HL-60 (cell line): ENCODE results near the gene RHEBL1.

Source experiments
- DNase-seq, 2 experiments: peaks; one replicate each; pipeline ENCODE4 v3.0.0-alpha.2; 2010 to 2020; ENCODE audit warnings: low read depth in 1 of 2, low spot score in 1 of 2
- H3K27ac ChIP-seq: fragments of 250-450 bp; sonication (Bioruptor Pico); replicated peaks from 2 replicates; pipeline ENCODE4 v1.5.1; 2020; ENCODE audit warnings: mild to moderate bottlenecking, moderate library complexity
- H3K27me3 ChIP-seq: fragments of 250-450 bp; sonication (Bioruptor Pico); 2 replicates; pipeline ENCODE4 v1.5.1; 2021; ENCODE audit warnings: mild to moderate bottlenecking, moderate library complexity; ENCODE audit not compliant: insufficient read depth, poor library complexity, severe bottlenecking
- H3K4me3 ChIP-seq: replicated peaks from 2 replicates; pipeline ENCODE4 v1.5.1; 2011; ENCODE audit warnings: mild to moderate bottlenecking, control low read depth, low read length; ENCODE audit not compliant: insufficient read depth
- CTCF ChIP-seq: IDR thresholded peaks from one replicate; pipeline ENCODE4 v1.5.1; 2011; ENCODE audit warnings: low read length, control low read depth, inconsistent platforms; ENCODE audit not compliant: insufficient read depth
- GABPA ChIP-seq: IDR thresholded peaks from 2 replicates; pipeline ENCODE4 v1.6.1; 2012; ENCODE audit warnings: low read depth
- POLR2AphosphoS5 ChIP-seq: IDR thresholded peaks from 2 replicates; pipeline ENCODE4 v1.6.1; 2012; ENCODE audit warnings: low read depth
- REST ChIP-seq: IDR thresholded peaks from 2 replicates; pipeline ENCODE4 v1.6.1; 2012; ENCODE audit warnings: low read depth; ENCODE audit not compliant: insufficient replicate concordance
- SPI1 ChIP-seq: IDR thresholded peaks from 2 replicates; pipeline ENCODE4 v1.6.1; 2012; ENCODE audit warnings: low read depth, mild to moderate bottlenecking, borderline replicate concordance
- long read RNA-seq: library from polyadenylated mRNA; unstranded; transcript quantifications from one replicate; pipeline ENCODE4 v2.0.0, GENCODE V29; 2020

The RHEBL1 gene
- long read RNA-seq, transcript RHEBL1-204 (8 exons, 1,261 nt): minor isoform, 5 of 44 reads
- long read RNA-seq, transcript RHEBL1-201 (8 exons, 1,210 nt): major isoform, 25 of 44 reads
- long read RNA-seq, partial matches to known transcripts: 1 of 44 reads
- long read RNA-seq, other reads (novel, unspliced or antisense): 11 of 44 reads

GRCh38 chr12:49069507-49070346 is at the start of gene RHEBL1:
RHEBL1 (minus strand) TSS chr12:49069979; CDS start chr12:49069785, 194 bp downstream.
- Histone ChIP-seq H3K27ac (peak within 1 kb of the TSS; percentile 50), H3K4me3 (peak within 1 kb of the TSS; percentile 92), H3K27me3 (no peaks in the 10 kb centered on the region)
- peak; percentile 96 to 99 for DNase-seq
- TF ChIP-seq CTCF (peak; percentile 18), REST (no peak), POLR2AphosphoS5 (peak; percentile 48; the same call in 1 of the 2 replicates)

GRCh38 chr12:49111206-49111605 is 41.4 kb upstream of the RHEBL1 start:
- Histone ChIP-seq H3K27ac (peak overlapping the region; percentile 61), H3K27me3 (no peaks in the 10 kb centered on the region)
- no peak for TF ChIP-seq CTCF
- TF ChIP-seq REST: no peak
- TF ChIP-seq GABPA: no peak
- no peak for TF ChIP-seq POLR2AphosphoS5
- no peak for TF ChIP-seq SPI1

GRCh38 chr12:49110464-49111155 is 40.8 kb upstream of the RHEBL1 start, which contains the start of gene LMBR1L:
LMBR1L (minus strand) TSS chr12:49110847; CDS start chr12:49110555, 292 bp downstream.
- TF ChIP-seq POLR2AphosphoS5: no peak
- no peak for TF ChIP-seq GABPA
- TF ChIP-seq CTCF: peak; percentile 8
- peak; percentile 75; the same call in 1 of the 2 replicates for TF ChIP-seq SPI1
- Histone ChIP-seq H3K4me3 (peak within 1 kb of the TSS; percentile 92), H3K27me3 (no peaks in the 10 kb centered on the region), H3K27ac (peak within 1 kb of the TSS; percentile 61)
- peak; percentile 98 for DNase-seq

More at GRCh38 chr12:49111206-49111605, 41.4 kb upstream of the RHEBL1 start:
- DNase-seq: no peak
- peak overlapping the region; percentile 92 for H3K4me3 ChIP-seq
